GM23338 (cell line): ENCODE measurements around the gene LCN10. TPM values are rescaled to one million over a fixed set of nuclear protein-coding genes. Genes with fewer than 3 reads are reported as not detected.

ENCODE experiments used
- ATAC-seq: fragments of 200-7000 bp; cut with Tn5 transposase; 3 replicates; pipeline ENCODE4 v1.9.1; 2020
- DNase-seq: peaks from one replicate; pipeline ENCODE4 v3.0.0-alpha.2; 2015; ENCODE audit warnings: low spot score
- H2AFZ ChIP-seq: fragments of 200-600 bp; sonication (generic); 2 replicates; pipeline ENCODE4 v1.8.0; 2016; ENCODE audit warnings: antibody characterized with exemption, mild to moderate bottlenecking, moderate library complexity
- H3F3A ChIP-seq: fragments of 200-600 bp; sonication (generic); replicated peaks from 2 replicates; pipeline ENCODE4 v1.8.0; 2017; ENCODE audit warnings: antibody characterized with exemption, mixed run types, low read depth
- H3K27ac ChIP-seq: fragments of 200-600 bp; sonication (generic); 2 replicates; pipeline ENCODE4 v1.6.1; 2016; ENCODE audit warnings: low read depth
- H3K27me3 ChIP-seq: fragments of 200-600 bp; sonication (generic); 2 replicates; pipeline ENCODE4 v1.8.0; 2016; ENCODE audit warnings: mild to moderate bottlenecking, mixed run types, moderate library complexity; ENCODE audit not compliant: insufficient read depth
- H3K36me3 ChIP-seq: fragments of 200-600 bp; sonication (generic); 2 replicates; pipeline ENCODE4 v1.8.0; 2016; ENCODE audit warnings: mild to moderate bottlenecking; ENCODE audit not compliant: insufficient read depth
- H3K4me1 ChIP-seq: fragments of 200-600 bp; sonication (generic); 2 replicates; pipeline ENCODE4 v1.8.0; 2016; ENCODE audit warnings: mild to moderate bottlenecking, moderate library complexity; ENCODE audit not compliant: insufficient read depth
- H3K4me2 ChIP-seq: fragments of 200-600 bp; sonication (generic); 2 replicates; pipeline ENCODE4 v1.7.1; 2017; ENCODE audit warnings: mixed run types
- H3K4me3 ChIP-seq: fragments of 200-600 bp; sonication (generic); 2 replicates; pipeline ENCODE4 v1.6.1; 2016; ENCODE audit warnings: mixed run types
- H3K79me2 ChIP-seq: fragments of 200-600 bp; sonication (generic); replicated peaks from 2 replicates; pipeline ENCODE4 v1.8.0; 2017; ENCODE audit warnings: mild to moderate bottlenecking; ENCODE audit not compliant: insufficient read depth
- H3K9me2 ChIP-seq: fragments of 200-600 bp; sonication (generic); 2 replicates; pipeline ENCODE4 v1.8.0; 2017; ENCODE audit not compliant: insufficient read depth
- H4K20me1 ChIP-seq: fragments of 200-600 bp; sonication (generic); replicated peaks from 2 replicates; pipeline ENCODE4 v1.8.0; 2017; ENCODE audit warnings: mild to moderate bottlenecking; ENCODE audit not compliant: insufficient read depth
- H3K27ac Mint-ChIP-seq: 2 replicates; pipeline ENCODE4 v1.8.0; 2020; ENCODE audit warnings: inconsistent platforms, mild to moderate bottlenecking, moderate library complexity, mixed read lengths
- H3K27me3 Mint-ChIP-seq: 3 replicates; pipeline ENCODE4 v1.8.0; 2022; ENCODE audit warnings: low read depth, mild to moderate bottlenecking, moderate library complexity, mixed read lengths, inconsistent platforms; ENCODE audit not compliant: insufficient read depth, poor library complexity
- H3K36me3 Mint-ChIP-seq: 3 replicates; pipeline ENCODE4 v1.8.0; 2021; ENCODE audit warnings: low read depth, mild to moderate bottlenecking, inconsistent platforms, moderate library complexity, mixed read lengths
- H3K4me1 Mint-ChIP-seq: 3 replicates; pipeline ENCODE4 v1.8.0; 2020; ENCODE audit warnings: mild to moderate bottlenecking, inconsistent platforms, mixed read lengths
- H3K4me3 Mint-ChIP-seq: 3 replicates; pipeline ENCODE4 v1.8.0; 2021; ENCODE audit warnings: moderate library complexity, mild to moderate bottlenecking, inconsistent platforms, mixed read lengths
- H3K9me3 Mint-ChIP-seq: 3 replicates; pipeline ENCODE4 v1.8.0; 2020; ENCODE audit warnings: moderate library complexity, mild to moderate bottlenecking, inconsistent platforms, mixed read lengths
- CREB1 ChIP-seq: fragments of 250-450 bp; sonication (Bioruptor Pico); IDR thresholded peaks from 2 replicates; pipeline ENCODE4 v1.5.0; 2020; ENCODE audit warnings: low read depth, mild to moderate bottlenecking, moderate library complexity
- CTCF ChIP-seq, 2 experiments: fragments of 200-600 bp in 1 of 2; sonication (generic) in 1 of 2; conservative IDR thresholded peaks; 2 replicates each; pipeline versions ENCODE4 v1.5.1 to v1.6.1; 2016 to 2017; ENCODE audit warnings: antibody characterized with exemption in 2 of 2, low read depth in 2 of 2, mild to moderate bottlenecking in 2 of 2, moderate library complexity in 1 of 2
- ETS1 ChIP-seq: IDR thresholded peaks from 2 replicates; pipeline ENCODE4 v1.6.1; 2016; ENCODE audit warnings: antibody characterized with exemption
- EZH2phosphoT487 ChIP-seq: fragments of 200-600 bp; sonication (generic); IDR thresholded peaks from one replicate; pipeline ENCODE4 v1.8.1; 2018; ENCODE audit warnings: antibody characterized with exemption; ENCODE audit not compliant: unreplicated experiment
- JUNB ChIP-seq: IDR thresholded peaks from one replicate; pipeline ENCODE4 v1.6.1; 2016; ENCODE audit warnings: antibody characterized with exemption; ENCODE audit not compliant: unreplicated experiment
- POLR2AphosphoS5 ChIP-seq: IDR thresholded peaks from 2 replicates; pipeline ENCODE4 v1.6.1; 2016; ENCODE audit warnings: antibody characterized with exemption, low read depth
- polyA plus RNA-seq: library from polyadenylated mRNA; unstranded; fragments of >200 nt; fragmentation: Nextera tagmentation; extraction: Ambion mirVana; gene quantifications from 2 replicates; pipeline ENCODE4 v1.2.1, GENCODE V29; 2016
- total RNA-seq: library from RNA; depleted of rRNA; stranded (reverse); fragments of >200 nt; shearing (Covaris generic); gene quantifications from 2 replicates; pipeline ENCODE4 v1.2.3, GENCODE V29; 2014

LCN10 gene
- total and polyA plus RNA-seq, 2 experiments from 2014 or later = 0.45 to 0.74 TPM

- Histone ChIP-seq H3K4me2 (no peak overlapping the region), H3K4me3 (no peak overlapping the region), H2AFZ (no peak overlapping the region), H3K79me2 (peaks cover 21% of the 10 kb centered on the region), H3K27me3 (no peaks in the 10 kb centered on the region), H3K36me3 (peaks cover 22% of the 10 kb centered on the region), H4K20me1 (peaks cover 27% of the 10 kb centered on the region), H3K4me1 (peaks cover 9% of the 10 kb centered on the region; the same call in 1 of the 2 replicates), H3F3A (peaks cover 47% of the 10 kb centered on the region), H3K9me2 (no peaks in the 10 kb centered on the region), H3K27ac (no peak overlapping the region)
- TF ChIP-seq CREB1 (CRISPR knock-in tag) (no peak), ETS1 (no peak), EZH2phosphoT487 (no peak), CTCF (conservative IDR thresholded peaks at IDR 0.05; ENCODE audit: low read depth in 2 of 2) (no peak), JUNB (no peak)
- H3K27me3 Mint-ChIP-seq = peaks cover 36% of the 10 kb centered on the region
- H3K9me3 Mint-ChIP-seq = no peaks in the 10 kb centered on the region
- H3K27ac Mint-ChIP-seq = no peak overlapping the region
- peaks cover 46% of the 10 kb centered on the region for H3K36me3 Mint-ChIP-seq
- DNase-seq (no peak), ATAC-seq (no peak; the same call in 2 of the 3 replicates)
- H3K4me3 Mint-ChIP-seq = no peak overlapping the region
- H3K4me1 Mint-ChIP-seq = peaks cover 19% of the 10 kb centered on the region
Observed at GRCh38 chr9:136722093-136722968, 20.4 kb downstream of the LCN10 start.

GRCh38 chr9:136721339-136722092 lies 21.2 kb downstream of the LCN10 start:
- ATAC-seq = peak; percentile 1; the same call in 2 of the 3 replicates
- DNase-seq = no peak
- H3F3A ChIP-seq = peaks cover 39% of the 10 kb centered on the region
- peaks cover 23% of the 10 kb centered on the region for H4K20me1 ChIP-seq
- H3K9me3 Mint-ChIP-seq = no peaks in the 10 kb centered on the region
- H3K27me3 ChIP-seq = no peaks in the 10 kb centered on the region
- H3K4me3 Mint-ChIP-seq = no peak overlapping the region
- peaks cover 14% of the 10 kb centered on the region for H3K4me1 Mint-ChIP-seq
- no peak overlapping the region for H2AFZ ChIP-seq
- H3K27ac ChIP-seq = peak overlapping the region; percentile 32; the same call in 1 of the 2 replicates
- peaks cover 36% of the 10 kb centered on the region for H3K27me3 Mint-ChIP-seq
- H3K36me3 ChIP-seq = peaks cover 22% of the 10 kb centered on the region
- H3K4me2 ChIP-seq = no peak overlapping the region
- H3K36me3 Mint-ChIP-seq = peaks cover 39% of the 10 kb centered on the region
- peaks cover 2% of the 10 kb centered on the region; the same call in 1 of the 2 replicates for H3K4me1 ChIP-seq
- no peaks in the 10 kb centered on the region for H3K9me2 ChIP-seq
- no peak overlapping the region for H3K4me3 ChIP-seq
- TF ChIP-seq JUNB (no peak), POLR2AphosphoS5 (0 out of 2 replicates have a peak, but pooled peaks have one; percentile 13)
- H3K27ac Mint-ChIP-seq = peak overlapping the region; percentile 7; the same call in 1 of the 2 replicates
- H3K79me2 ChIP-seq = peaks cover 13% of the 10 kb centered on the region
